Duodenal mucosa (tissue), 2 donors: ENCODE data around the gene LAMC1.

ENCODE experiments used
- H3K27ac ChIP-seq: one replicate; pipeline ENCODE4 v1.7.0; 2013; ENCODE audit warnings: low read depth, low read length
- H3K27me3 ChIP-seq, 2 donors: one replicate each; pipeline ENCODE4 v1.7.0; 2013; ENCODE audit warnings: low read length in 2 of 2, control low read depth in 1 of 2; ENCODE audit not compliant: insufficient read depth in 2 of 2, control insufficient read depth in 1 of 2
- H3K36me3 ChIP-seq, 2 donors: one replicate each; pipeline ENCODE4 v1.7.0; 2013; ENCODE audit warnings: low read length in 2 of 2, control low read depth in 1 of 2; ENCODE audit not compliant: insufficient read depth in 2 of 2, control insufficient read depth in 1 of 2
- H3K4me1 ChIP-seq, 2 donors: one replicate each; pipeline ENCODE4 v1.7.0; 2013; ENCODE audit warnings: low read length in 2 of 2, control low read depth in 1 of 2; ENCODE audit not compliant: insufficient read depth in 2 of 2, control insufficient read depth in 1 of 2
- H3K4me3 ChIP-seq, 2 donors: one replicate each; pipeline ENCODE4 v1.7.0; 2013; ENCODE audit warnings: low read length in 2 of 2, low read depth in 1 of 2
- H3K9ac ChIP-seq, 2 donors: one replicate each; pipeline ENCODE4 v1.7.0; 2013; ENCODE audit warnings: low read length in 2 of 2, low read depth in 1 of 2
- H3K9me3 ChIP-seq, 2 donors: one replicate each; pipeline ENCODE4 v1.7.0; 2013; ENCODE audit warnings: low read length in 2 of 2, control low read depth in 1 of 2; ENCODE audit not compliant: control insufficient read depth in 1 of 2

Gene LAMC1

DNA sequence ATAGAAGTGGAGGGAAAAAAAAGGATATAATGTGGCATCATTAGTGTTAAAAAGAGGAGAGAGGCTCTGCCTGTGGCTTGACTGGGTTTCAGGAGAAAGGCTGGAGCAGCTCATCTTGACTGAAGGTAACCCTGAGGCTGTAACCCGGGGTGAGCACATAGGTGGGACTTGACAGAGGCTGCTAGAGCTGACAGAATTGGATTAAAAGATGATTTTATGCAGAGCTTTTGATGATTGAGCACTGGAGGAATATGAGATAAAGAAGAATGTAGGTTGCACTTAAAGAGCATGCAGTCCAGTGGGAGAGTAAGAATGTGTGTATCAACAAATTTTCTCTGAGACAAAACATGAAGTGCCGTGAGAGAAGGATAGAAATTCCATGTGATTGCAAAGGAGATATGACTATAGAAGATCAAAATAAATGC lies 17.3 kb downstream of the LAMC1 start:
- no peak overlapping the region for H3K4me3 ChIP-seq
- H3K4me1 ChIP-seq = peaks cover 0 to 6% of the 10 kb centered on the region in 2 donors
- no peaks in the 10 kb centered on the region for H3K9me3 ChIP-seq
- no peaks in the 10 kb centered on the region for H3K36me3 ChIP-seq
- no peaks in the 10 kb centered on the region for H3K27me3 ChIP-seq
- H3K9ac ChIP-seq = no peak overlapping the region
- no peak overlapping the region for H3K27ac ChIP-seq

DNA sequence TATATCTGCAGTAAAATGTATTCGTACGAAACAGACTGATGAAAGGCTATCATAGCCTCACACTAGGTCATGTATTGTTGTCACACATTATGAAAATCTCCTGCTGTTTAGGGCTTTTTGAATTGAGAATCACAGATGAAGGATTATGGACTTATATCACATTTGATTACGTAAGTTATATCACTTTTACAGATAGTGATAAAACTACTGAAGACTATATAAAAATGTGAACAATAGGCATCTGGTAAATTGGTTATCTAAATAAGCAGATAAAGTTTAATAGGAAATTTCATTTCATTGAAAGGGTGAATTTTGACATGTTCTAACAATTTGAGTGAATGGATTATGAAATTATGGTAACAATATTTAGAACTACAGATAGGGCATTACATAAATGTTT lies 20.0 kb downstream of the LAMC1 start:
- no peaks in the 10 kb centered on the region for H3K27me3 ChIP-seq
- H3K36me3 ChIP-seq = no peaks in the 10 kb centered on the region
- H3K27ac ChIP-seq = no peak overlapping the region
- no peak overlapping the region for H3K9ac ChIP-seq
- no peaks in the 10 kb centered on the region for H3K9me3 ChIP-seq
- peaks cover 0 to 6% of the 10 kb centered on the region in 2 donors for H3K4me1 ChIP-seq
- H3K4me3 ChIP-seq = no peak overlapping the region

DNA sequence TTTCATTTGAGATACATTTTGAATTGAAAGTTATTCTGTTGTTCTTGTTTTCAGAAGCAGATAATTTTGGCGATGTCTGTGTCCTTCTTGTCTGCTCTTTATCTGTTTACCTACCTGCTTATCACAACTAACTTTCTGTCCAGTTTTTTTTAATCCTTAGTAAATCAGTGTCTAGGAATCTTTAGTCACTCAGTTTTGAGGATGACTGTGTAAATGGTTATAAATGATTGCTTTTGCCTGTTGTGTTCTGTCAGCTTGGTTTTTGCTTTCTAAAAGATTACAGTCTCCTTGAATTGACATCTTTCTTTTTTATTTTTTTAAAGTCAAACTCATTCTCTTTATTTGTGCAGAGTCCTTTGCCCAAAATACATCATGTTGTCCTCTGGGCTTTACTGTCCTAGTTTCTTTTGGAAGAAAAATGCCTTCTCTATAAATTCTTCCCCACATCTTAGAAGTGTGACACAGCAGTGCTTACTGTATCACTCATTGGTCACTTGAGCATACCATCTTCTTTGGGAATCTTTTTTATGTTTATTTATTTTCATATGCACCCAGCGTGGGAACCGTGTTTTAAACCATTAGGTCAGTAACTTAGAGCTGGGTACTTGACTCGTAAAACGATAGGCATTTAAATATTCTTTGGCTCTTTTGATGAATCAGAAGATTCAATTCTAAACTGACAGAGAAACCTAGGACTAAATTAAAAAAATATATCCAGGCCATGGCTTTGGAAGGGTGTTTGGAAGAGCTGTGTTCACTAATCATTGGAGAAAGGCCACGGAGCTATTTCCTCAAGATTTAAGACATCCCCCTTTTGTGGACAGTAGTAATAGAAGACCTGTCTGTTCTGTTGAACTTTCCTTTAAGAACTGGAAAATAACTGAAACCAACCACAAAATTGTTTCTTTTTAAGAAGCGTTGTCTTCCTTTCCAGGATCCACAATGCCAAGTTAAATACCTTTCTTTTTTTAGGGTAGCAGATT lies 20.9 kb downstream of the LAMC1 start:
- Histone ChIP-seq H3K36me3 (no peaks in the 10 kb centered on the region), H3K4me3 (no peak overlapping the region), H3K27me3 (no peaks in the 10 kb centered on the region), H3K9ac (no peak overlapping the region), H3K4me1 (peaks cover 0 to 6% of the 10 kb centered on the region in 2 donors), H3K9me3 (no peaks in the 10 kb centered on the region), H3K27ac (no peak overlapping the region)

DNA sequence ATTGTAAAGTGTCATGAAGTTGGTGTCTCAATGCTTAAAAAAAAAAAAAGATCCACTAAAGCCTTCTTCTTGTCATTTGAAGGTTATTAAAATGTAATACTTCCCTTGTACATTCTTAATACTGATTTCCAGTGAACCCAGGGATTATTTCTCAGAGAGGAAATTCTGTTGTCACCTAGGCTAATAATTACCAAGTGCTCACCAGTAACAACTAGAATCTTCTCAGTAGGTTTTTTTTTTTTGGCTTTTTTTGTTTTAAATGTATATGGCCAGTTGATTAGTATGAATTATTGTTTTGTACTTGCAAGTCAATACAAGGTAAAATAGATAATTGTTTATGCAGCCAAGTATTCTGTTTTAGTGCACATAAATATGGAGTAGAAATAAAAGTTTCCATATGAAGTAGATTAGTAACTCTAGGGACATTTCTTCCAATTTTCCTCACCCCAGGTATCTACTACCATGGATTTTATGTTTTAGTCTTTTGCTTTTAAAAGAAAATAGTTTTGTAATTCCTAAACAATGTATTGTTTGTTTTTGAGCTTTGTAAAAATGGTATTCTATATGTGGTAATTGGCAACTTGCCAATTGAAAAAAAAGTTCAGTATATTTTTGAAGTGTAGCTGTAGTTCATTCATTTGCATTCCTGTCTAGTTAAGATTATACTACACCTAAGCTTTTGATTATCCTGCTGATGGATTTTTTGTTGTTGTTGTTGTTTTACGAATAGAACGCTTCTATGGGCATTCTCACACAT lies 21.9 kb downstream of the LAMC1 start:
- H3K27ac ChIP-seq = no peak overlapping the region
- no peaks in the 10 kb centered on the region for H3K36me3 ChIP-seq
- H3K9me3 ChIP-seq = no peaks in the 10 kb centered on the region
- H3K4me1 ChIP-seq = peaks cover 0 to 6% of the 10 kb centered on the region in 2 donors
- no peaks in the 10 kb centered on the region for H3K27me3 ChIP-seq
- H3K9ac ChIP-seq = no peak overlapping the region
- H3K4me3 ChIP-seq = no peak overlapping the region

DNA sequence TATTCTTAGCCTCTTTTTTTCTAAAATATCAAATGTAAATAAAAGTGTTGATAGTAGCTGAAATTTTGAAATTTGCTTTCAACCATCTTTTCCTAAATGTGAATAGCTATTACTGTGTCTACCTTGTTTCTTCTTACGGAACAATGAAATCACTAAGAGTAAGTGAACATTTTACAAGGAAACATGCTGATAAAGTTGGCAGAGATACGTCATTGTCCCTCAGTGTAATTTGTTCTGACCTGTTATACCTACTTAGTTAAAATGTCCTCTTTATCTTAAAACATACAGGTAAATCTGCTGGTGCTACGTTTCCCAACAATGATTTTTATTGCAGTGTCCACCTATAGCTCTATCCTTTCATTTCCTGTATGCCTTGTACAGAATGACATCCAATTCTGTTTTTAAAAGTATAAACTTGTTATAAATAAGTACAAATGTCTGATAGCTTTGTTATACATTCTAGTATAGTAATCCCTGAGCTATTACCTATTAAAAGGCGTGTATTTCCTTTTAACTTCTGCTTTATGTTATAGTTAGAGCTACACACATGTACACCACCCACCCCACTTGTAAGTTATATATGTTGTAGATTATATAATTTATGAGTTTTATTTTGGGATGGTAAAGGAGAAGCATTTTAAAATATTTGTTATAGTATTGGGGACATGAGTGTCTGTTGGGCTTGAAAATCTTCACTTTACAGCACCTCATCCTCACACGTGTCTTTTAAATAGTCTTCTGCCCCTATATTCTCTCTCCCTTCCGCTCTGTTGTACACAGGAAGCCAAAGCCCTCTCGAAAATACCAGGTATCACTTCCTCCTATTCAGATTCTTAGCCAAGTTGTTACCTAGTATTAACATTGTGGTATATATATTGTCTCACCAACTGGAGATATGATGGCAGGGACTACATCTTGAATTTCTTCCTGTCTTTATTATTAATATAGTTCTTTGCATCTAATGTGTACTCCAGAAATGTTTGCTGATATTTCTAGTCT lies 25.2 kb downstream of the LAMC1 start:
- Histone ChIP-seq H3K9ac (no peak overlapping the region), H3K9me3 (no peaks in the 10 kb centered on the region)

DNA sequence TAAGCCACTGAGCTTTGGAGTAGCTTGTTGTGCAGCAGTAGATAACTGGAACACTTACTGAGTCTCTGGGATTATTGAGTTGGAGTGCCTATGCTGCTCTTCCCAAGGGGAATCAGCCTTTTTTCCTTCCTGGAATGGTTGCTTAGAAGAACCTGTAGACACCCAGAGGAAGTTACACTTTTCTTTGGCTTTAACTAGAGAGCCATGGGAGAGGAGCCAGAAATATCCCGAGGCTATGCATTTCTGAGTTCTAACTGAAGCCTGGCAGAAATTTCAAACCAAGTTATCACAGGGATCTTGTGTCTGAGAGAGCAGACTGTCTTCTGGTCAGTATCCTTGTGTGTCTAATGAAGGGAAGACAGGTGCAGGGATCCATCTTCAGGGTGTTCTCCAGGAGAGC lies 28.3 kb downstream of the LAMC1 start:
- H3K27ac ChIP-seq = no peak overlapping the region
- H3K36me3 ChIP-seq = no peaks in the 10 kb centered on the region
- H3K27me3 ChIP-seq = no peaks in the 10 kb centered on the region
- H3K9ac ChIP-seq = no peak overlapping the region
- no peaks in the 10 kb centered on the region for H3K4me1 ChIP-seq
- H3K4me3 ChIP-seq = no peak overlapping the region
- no peaks in the 10 kb centered on the region for H3K9me3 ChIP-seq

More for the DNA sequence above, 25.2 kb downstream of the LAMC1 start:
- Histone ChIP-seq H3K4me1 (no peaks in the 10 kb centered on the region), H3K27ac (no peak overlapping the region), H3K27me3 (no peaks in the 10 kb centered on the region), H3K36me3 (no peaks in the 10 kb centered on the region), H3K4me3 (no peak overlapping the region)

DNA sequence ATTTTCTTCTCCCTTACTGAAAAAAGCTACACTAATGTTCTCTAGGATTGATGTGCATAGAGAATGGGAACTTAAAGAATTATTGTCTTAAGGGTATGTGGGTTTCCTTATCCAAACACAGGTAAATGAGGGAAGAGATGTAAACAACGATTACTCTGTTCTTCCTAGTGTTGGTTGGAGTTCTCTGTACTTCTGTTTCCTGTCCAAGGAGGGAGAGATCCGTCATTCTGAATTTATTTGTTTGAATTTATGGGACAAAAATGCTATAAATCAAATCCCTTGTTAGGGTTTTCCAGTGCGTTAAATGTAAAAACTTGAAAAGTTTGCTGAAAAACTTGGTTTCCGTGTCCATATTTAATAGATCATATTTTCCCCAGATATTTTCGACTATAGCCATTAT lies 29.6 kb downstream of the LAMC1 start:
- no peaks in the 10 kb centered on the region for H3K9me3 ChIP-seq
- no peak overlapping the region for H3K27ac ChIP-seq
- no peak overlapping the region for H3K4me3 ChIP-seq
- no peaks in the 10 kb centered on the region for H3K4me1 ChIP-seq
- H3K27me3 ChIP-seq = no peaks in the 10 kb centered on the region
- H3K9ac ChIP-seq = no peak overlapping the region
- H3K36me3 ChIP-seq = no peaks in the 10 kb centered on the region

DNA sequence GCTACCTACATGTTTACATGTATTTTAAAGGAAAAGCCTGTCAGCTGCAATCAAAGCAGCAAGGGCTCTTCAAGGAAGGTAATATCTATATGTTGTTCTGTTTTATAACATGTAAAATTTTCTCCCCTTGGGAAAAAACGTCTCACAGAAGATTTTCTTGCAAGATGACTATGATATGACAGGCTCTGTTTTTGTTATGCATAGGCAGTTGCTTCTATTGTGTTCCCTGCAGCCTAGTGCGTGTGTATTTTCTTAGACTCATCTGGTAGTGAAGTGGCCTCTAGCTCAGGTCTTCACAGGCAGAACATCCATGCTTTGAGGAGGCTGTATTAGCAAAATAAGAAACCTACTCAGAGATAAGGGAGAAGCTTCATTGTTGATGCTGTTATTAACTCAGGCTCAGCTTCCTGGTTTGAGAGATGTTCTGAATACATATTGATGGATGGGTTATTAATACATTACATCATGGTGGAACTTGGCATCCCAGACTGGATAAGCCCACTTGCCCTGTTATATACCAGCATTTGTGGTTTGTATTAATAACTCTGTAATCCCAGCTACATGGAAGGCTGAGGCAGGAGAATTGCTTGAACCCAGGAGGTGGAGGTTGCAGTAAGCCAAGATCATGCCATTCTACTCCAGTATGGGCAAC lies 35.8 kb downstream of the LAMC1 start:
- Histone ChIP-seq H3K36me3 (no peaks in the 10 kb centered on the region), H3K27me3 (no peaks in the 10 kb centered on the region), H3K9ac (no peak overlapping the region), H3K27ac (no peak overlapping the region), H3K4me1 (peaks cover 5 to 23% of the 10 kb centered on the region in 2 donors), H3K9me3 (no peaks in the 10 kb centered on the region), H3K4me3 (no peak overlapping the region)

DNA sequence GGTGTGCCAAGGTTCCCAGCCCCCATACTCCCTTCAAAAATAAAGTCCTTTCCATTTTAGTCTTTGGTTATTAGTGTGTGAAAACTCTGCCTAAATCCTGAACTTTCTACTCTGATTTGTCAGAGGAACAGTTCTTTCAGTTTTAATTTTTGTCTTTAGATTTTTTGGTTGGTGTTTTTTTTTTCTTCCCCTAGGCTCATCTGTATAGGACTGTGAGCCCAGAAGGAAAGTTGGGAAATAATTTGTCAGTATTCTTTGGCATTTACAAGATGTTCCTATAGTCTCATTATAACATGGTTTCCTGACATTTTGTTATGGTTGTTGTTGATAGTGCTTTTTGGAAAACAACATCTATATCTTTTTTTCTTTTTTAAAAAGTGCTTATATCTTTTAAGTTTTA lies 38.0 kb downstream of the LAMC1 start:
- no peaks in the 10 kb centered on the region for H3K27me3 ChIP-seq
- H3K4me1 ChIP-seq = peaks cover 5 to 23% of the 10 kb centered on the region in 2 donors
- H3K4me3 ChIP-seq = no peak overlapping the region
- H3K9me3 ChIP-seq = no peaks in the 10 kb centered on the region
- no peak overlapping the region for H3K9ac ChIP-seq
- H3K36me3 ChIP-seq = no peaks in the 10 kb centered on the region
- no peak overlapping the region for H3K27ac ChIP-seq
